DOHH2 (cell line): ENCODE measurements around the gene COL25A1.

ENCODE experiments used
- CTCF ChIP-seq: fragments of 200-600 bp; sonication (generic); IDR thresholded peaks from one replicate; pipeline ENCODE4 v1.5.1; 2014; ENCODE audit warnings: antibody characterized with exemption, mild to moderate bottlenecking, low read depth, low read length; ENCODE audit not compliant: poor library complexity, severe bottlenecking
- EZH2phosphoT487 ChIP-seq: fragments of 200-600 bp; sonication (generic); IDR thresholded peaks from 2 replicates; pipeline ENCODE4 v1.6.1; 2017; ENCODE audit warnings: borderline replicate concordance, mild to moderate bottlenecking, antibody characterized with exemption, low read length, moderate library complexity, mixed read lengths

GRCh38 chr4:109303140-109303496, 660 bp upstream of the COL25A1 start:
- no peak for TF ChIP-seq CTCF
- no peak for TF ChIP-seq EZH2phosphoT487
